Prostate gland (tissue), 1 donor: Measurements from ENCODE around the gene NEK6.

Experiments used
- POLR2A ChIP-seq: fragments of 450-650 bp; IDR thresholded peaks from one replicate; pipeline ENCODE4 v1.6.1; 2016; ENCODE audit warnings: antibody characterized with exemption, mild to moderate bottlenecking
- POLR2AphosphoS5 ChIP-seq: sonication (generic); formaldehyde crosslinking; IDR thresholded peaks from one replicate; pipeline ENCODE4 v1.6.1; 2017; ENCODE audit warnings: antibody characterized with exemption

- TF ChIP-seq POLR2A (no peak), POLR2AphosphoS5 (no peak)
These were observed 100.9 kb downstream of the NEK6 start for GRCh38 chr9:124358631-124359030.
